AG09319 (cell line): ENCODE data around the gene CWC27.
A peak's percentile ranks its signal among the peaks of the same experiment; 100 is the strongest.

Source experiments
- DNase-seq: peaks from one replicate; pipeline ENCODE4 v3.0.0-alpha.2; 2010; ENCODE audit warnings: low read depth; ENCODE audit errors: extremely low read depth
- CTCF ChIP-seq: IDR thresholded peaks from 2 replicates; pipeline ENCODE4 v1.5.1; 2011; ENCODE audit warnings: low read depth, mild to moderate bottlenecking, inconsistent platforms, low read length, moderate library complexity

Gene CWC27

DNA sequence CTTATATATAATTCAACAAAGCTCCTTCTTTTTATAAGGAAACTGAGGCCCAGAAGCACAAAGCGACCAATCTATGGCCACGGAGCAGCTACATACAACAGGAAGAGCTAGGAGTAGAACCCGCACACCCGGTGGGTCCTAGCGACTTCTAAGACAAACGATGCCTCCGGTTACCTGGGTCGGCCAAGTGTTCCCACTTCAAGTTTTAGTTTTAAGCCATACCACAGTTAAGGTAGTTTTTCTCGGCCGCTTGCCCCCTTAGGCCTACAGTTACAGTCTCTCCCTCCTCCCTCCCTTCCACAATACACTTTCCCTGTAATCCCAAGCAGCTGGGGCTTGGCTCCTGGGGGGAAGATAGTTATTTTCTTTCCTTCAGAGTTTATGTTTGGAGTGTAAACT is 772 bp upstream of the CWC27 start:
- DNase-seq = no peak
- no peak for TF ChIP-seq CTCF

DNA sequence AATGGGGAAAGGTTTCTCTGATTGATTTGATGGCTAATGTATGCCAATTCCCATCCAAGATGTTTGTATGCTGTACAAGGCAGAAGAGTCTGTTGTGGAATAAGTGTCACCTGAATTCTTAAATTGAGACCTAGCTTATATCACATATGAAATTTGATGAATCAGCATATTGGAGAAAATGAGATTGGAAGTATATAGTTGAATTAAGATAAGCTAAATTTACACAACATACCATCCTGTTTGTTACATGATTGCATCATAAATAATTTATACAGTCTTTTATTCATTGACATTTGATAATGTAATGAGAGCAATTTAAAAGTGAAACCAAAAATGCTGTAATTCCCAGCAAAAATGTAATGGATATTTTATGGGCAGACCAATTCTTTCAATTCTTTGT is 1.1 kb downstream of the CWC27 start:
- DNase-seq = no peak
- no peak for TF ChIP-seq CTCF

GRCh38 chr5:64771736-64772135 is 3.0 kb downstream of the CWC27 start:
- no peak for DNase-seq
- TF ChIP-seq CTCF = no peak

GRCh38 chr5:64773533-64773932 is 4.8 kb downstream of the CWC27 start:
- DNase-seq = no peak
- TF ChIP-seq CTCF = no peak

- TF ChIP-seq CTCF = no peak
- no peak for DNase-seq
Observed at GRCh38 chr5:64775291-64775690, 6.6 kb downstream of the CWC27 start.

DNA sequence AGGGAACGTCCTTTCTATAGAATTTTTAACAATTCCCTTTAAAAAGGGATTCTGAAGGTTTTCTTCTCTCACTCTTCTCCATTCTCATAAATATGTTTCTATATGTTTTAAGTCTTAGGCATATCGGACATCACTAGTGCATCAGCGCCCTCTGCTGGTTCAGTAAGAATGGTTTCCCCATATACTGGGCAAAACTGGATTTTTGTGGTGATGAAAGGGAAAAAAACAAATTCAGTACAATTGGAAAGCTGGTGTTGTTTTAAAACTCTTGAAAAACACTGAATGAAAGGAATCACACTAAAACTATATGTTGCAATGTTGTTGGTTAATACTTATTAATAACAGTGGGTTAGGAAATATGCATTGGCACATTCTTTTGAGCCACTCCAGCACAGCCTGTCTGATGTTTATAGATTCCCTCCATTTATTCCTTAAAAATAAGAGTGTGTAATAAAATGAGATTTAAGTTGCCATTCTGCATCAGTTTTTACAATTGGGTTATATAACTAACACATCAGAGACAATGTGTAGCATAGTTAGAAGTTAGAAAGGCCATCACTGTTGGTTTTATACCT is 15.8 kb downstream of the CWC27 start:
- peak; percentile 81 for TF ChIP-seq CTCF
- peak; percentile 65 for DNase-seq

GRCh38 chr5:64786372-64786771 is 17.6 kb downstream of the CWC27 start:
- DNase-seq = no peak
- no peak for TF ChIP-seq CTCF
